GM12891 (cell line): Measurements from ENCODE around the gene SEPTIN5.

Source experiments
- DNase-seq: peaks from one replicate; pipeline ENCODE4 v3.0.0; 2011; ENCODE audit warnings: low spot score; ENCODE audit not compliant: insufficient read length
- FAIRE-seq: peaks from 2 replicates; lab custom pipeline; 2011; peaks lifted over from hg19 to GRCh38; lab: Jason Lieb, UNC
- PAX5 ChIP-seq: IDR thresholded peaks from 2 replicates; pipeline ENCODE4 v1.6.1; 2011; ENCODE audit warnings: low read length, moderate library complexity, mild to moderate bottlenecking; ENCODE audit not compliant: insufficient read depth, severe bottlenecking
- POLR2A ChIP-seq: IDR thresholded peaks from 2 replicates; pipeline ENCODE4 v1.6.1; 2011; ENCODE audit warnings: low read depth, low read length, control low read depth
- POLR2AphosphoS5 ChIP-seq: IDR thresholded peaks from 2 replicates; pipeline ENCODE4 v1.6.1; 2011; ENCODE audit warnings: low read depth, low read length, control low read depth
- POU2F2 ChIP-seq: IDR thresholded peaks from 2 replicates; pipeline ENCODE4 v1.6.1; 2011; ENCODE audit warnings: low read depth, mild to moderate bottlenecking, control low read depth, low read length, moderate library complexity
- SPI1 ChIP-seq: IDR thresholded peaks from 2 replicates; pipeline ENCODE4 v1.6.1; 2011; ENCODE audit warnings: low read depth, low read length, control low read depth
- TAF1 ChIP-seq: IDR thresholded peaks from 2 replicates; pipeline ENCODE4 v1.6.1; 2011; ENCODE audit warnings: low read depth, low read length, control low read depth

Gene SEPTIN5

DNA sequence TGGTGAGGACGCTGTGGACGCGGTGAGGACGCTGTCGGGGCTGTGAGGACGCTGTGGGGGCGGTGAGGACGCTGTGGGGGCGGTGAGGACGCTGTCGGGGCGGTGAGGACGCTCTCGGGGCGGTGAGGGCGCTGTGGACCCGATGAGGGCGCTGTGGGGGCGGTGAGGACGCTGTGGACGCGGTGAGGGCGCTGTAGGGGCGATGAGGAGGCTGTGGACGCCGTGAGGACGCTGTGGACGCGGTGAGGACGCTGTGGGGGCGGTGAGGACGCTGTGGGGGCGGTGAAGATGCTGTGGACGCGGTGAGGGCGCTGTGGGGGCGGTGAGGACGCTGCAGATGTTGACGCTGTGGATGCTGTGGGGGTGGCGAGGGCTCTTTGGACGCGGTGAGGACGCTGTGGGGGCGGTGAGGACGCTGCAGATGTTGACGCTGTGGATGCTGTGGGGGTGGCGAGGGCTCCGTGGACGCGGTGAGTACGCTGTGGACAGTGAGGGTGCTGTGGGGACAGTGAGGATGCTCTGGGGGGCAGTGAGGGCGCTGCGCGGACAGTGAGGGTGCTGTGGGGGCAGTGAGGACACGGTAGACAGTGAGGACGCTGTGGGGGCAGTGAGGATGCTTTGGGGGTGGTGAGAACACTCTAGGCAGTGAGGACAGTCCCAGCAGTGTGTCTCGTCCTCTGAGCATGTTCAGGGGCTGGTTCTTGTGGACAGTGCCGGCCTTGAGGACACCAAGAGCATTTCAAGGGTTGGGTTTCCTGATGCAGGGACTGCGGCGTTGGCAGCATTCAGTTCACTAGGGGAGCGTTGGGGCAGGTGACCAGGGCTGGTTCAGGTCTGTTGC, 13.2 kb downstream of the SEPTIN5 start:
- no peak for FAIRE-seq
- TF ChIP-seq SPI1 (no peak), POLR2AphosphoS5 (no peak), POU2F2 (no peak), POLR2A (no peak), PAX5 (no peak), TAF1 (no peak)
- no peak for DNase-seq

GRCh38 chr22:19728271-19728670, 14.0 kb downstream of the SEPTIN5 start:
- TF ChIP-seq TAF1 (no peak), POU2F2 (no peak), PAX5 (no peak), SPI1 (no peak), POLR2A (no peak), POLR2AphosphoS5 (no peak)
- no peak for FAIRE-seq
- DNase-seq, result no peak

DNA sequence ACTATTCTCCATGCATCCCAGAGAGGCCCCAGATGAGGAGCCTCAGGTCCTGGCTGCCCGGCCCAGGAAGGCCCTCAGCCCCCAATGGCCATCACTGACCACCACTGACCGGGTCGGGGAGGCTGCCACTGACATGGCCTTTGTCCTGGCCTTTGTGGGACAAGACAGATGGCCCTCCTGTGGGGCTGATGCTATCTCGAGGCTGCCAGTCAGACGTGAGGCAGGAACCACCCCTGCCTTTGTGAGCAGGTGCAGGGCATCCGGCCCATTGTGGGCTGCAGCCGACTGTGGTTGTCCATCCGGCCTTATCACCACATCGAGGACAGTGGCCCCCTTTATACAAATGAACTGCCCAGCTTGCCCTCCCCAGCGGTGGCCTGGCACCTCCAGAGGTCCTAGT, 14.5 kb downstream of the SEPTIN5 start:
- no peak for TF ChIP-seq POLR2A
- TF ChIP-seq POU2F2, result no peak
- TF ChIP-seq PAX5, result no peak
- TF ChIP-seq SPI1, result no peak
- no peak for TF ChIP-seq TAF1
- no peak for TF ChIP-seq POLR2AphosphoS5
- FAIRE-seq (no peak), DNase-seq (no peak)

DNA sequence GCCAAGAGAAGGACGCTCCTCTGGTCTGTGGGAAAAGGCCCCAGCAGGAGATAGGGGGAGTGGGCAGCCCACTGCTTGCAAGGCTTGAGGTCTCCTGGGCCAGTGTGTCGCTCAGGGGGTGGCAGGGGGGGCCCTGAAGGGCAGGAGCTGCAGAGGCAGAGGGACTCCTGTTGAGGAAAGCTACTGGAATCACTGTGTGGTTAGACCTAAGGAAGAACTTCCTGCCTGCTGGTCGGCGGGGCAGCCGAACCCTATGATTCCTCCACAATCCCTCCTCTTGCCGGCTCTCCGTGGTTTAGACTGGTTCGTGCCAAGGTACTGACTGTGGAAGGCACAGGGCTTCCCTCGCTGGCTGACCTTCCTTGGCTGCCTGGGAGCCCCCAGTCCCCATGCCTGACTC, 15.2 kb downstream of the SEPTIN5 start:
- TF ChIP-seq POLR2AphosphoS5 (no peak), TAF1 (no peak), PAX5 (no peak)
- no peak for FAIRE-seq

DNA sequence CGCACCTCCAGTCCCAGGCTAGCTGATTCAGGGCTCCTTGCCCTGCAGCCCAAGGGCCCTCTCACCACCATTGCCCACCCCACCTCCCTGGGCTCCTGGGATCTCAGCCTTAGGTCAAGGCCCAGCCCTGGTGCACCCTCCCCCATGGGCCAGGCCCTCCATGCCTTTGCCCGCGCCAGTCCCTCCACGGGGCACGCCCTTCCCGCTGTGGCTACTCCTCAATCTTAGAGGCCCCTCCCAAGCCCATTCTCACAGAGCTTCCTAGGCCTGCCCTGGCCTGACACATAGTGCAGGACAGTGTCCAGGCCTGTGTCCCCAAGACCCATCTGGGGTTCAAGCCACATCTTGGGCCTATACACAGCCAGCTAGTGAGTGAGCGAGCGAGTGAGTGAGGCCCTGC, 15.9 kb downstream of the SEPTIN5 start:
- DNase-seq, result no peak

More for the DNA sequence above, 15.2 kb downstream of the SEPTIN5 start:
- DNase-seq, result no peak

DNA sequence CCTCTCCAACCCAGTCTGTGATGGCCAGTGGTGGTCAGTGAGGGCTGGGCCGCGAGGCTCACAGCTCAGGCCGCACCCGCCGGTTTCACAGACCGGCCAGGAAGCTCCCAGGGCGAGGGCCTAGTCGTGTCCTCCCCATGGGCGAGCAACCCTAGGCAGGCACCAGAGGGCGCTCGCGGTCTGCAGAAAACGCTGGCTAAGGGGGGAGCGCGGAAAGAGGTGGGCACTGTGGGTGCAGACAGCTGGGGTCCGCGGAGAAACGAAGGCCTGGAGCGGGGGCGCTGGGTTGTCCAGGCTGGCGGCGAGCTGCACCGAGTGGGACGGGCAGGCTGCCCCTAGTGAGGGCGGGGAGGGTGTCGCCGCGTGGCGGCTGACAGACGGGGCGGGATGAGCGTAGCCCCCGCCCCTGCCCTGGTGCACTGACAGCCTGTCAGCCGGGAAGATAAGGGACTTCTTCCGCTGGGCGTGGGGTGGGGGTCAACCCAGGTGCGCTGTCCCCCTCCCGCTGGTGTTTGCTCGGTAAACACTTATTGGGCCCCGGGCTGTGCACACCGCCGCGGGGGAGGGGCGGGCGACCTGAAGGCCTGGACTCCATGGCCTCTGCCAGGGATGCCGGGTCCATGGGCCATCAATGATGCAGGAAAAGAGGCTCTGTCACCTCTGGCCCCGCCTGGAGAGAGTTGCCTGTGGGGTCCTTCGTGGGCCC, 16.5 kb downstream of the SEPTIN5 start:
- peak; percentile 93 for FAIRE-seq
- TF ChIP-seq TAF1, result no peak
- no peak for TF ChIP-seq SPI1
- TF ChIP-seq POU2F2, result no peak
- DNase-seq, result peak; percentile 96

More for the DNA sequence above, 15.9 kb downstream of the SEPTIN5 start:
- FAIRE-seq, result no peak
- no peak for TF ChIP-seq SPI1
- no peak for TF ChIP-seq POLR2A
- no peak for TF ChIP-seq TAF1
- TF ChIP-seq PAX5, result no peak
- TF ChIP-seq POLR2AphosphoS5, result no peak
- no peak for TF ChIP-seq POU2F2

DNA sequence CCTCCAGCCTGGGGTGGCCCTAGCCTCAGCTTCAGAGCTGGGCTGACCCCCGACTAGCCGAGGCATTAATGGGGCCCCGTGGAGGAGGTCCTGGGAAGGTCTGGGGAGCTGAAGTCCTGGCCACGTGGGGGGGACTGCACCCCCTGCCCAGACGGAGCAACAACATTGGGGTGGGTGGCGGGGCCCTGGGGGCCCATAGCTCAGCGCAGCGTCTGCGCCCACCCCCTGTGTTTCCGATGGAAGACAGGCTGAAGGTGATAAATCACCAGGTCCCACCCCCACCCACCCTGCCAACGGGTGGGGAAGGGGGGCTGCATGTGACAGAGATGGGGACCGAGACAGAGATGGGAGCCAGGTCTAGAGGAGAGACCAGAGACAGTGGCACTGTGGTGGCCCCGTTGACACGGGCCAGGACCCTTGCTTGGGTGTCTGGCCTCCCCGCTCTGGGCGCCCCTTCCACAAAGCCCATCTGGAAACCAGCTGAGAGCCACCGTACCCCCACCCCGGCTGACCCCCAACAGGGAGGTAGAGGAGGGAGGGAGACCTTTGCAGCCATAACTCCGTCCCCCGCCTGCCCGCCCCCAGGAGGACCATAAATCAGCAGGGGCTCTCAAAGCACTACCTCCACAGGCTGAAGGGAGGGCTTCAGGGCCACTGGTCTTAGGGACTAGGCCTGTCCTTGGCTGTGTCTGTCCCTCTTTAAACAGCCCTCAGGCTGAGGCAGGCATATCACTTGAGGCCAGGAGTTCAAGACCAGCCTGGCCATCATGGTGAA, 17.2 kb downstream of the SEPTIN5 start:
- FAIRE-seq, result no peak
- TF ChIP-seq TAF1, result no peak
- TF ChIP-seq POLR2A, result no peak
- no peak for DNase-seq

DNA sequence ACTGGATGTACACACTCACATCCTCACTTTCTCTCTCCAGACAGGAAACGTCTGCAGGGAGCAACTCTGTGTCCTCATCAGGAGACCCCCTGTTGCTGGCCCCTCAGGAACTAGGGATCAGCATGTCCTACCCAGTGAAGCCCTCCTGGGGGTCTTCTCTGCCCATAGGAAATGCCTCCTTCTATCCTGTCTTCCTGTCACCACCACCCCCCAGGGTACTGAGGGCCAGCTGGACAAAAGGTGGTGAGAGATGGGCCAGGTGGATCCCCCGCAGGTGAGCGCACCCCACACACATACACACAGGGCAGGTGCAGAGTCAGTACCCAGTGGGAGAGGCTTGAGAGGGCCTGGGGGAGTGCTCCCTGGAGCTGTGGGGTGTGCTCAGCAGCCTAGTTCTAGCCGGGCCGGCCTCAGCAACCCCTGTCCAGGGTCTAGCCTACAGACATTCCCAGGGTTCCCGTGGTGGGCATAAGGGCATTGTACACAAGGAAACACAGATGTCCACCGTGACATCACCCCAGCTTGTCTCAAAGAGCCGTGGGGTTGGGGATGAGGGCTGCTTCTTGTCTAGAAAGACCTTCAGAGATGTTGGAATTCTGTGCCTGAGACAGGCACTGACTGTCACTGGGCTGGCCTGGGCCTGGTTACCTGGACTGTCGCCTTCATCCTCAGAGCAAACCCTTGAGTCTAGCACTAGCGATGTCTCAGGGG, 18.3 kb downstream of the SEPTIN5 start:
- FAIRE-seq, result no peak
- TF ChIP-seq PAX5 (no peak), POLR2AphosphoS5 (no peak), TAF1 (no peak), POU2F2 (no peak), SPI1 (no peak), POLR2A (no peak)
- DNase-seq, result no peak

- no peak for TF ChIP-seq POLR2A
- no peak for TF ChIP-seq PAX5
- no peak for TF ChIP-seq POLR2AphosphoS5
- no peak for TF ChIP-seq POU2F2
- TF ChIP-seq SPI1, result no peak
- TF ChIP-seq TAF1, result no peak
- no peak for FAIRE-seq
- DNase-seq, result no peak
Observed at GRCh38 chr22:19733755-19734154, 19.5 kb downstream of the SEPTIN5 start.
